Caco-2 (cell line): ENCODE data around the gene VENTX. TPM values are rescaled to one million over a fixed set of nuclear protein-coding genes. Genes with fewer than 3 reads are reported as not detected.

Experiments used
- BruUV-seq: library from RNA; stranded (reverse); fragments of 400-500 nt; replicated peaks from 2 replicates; lab custom pipeline; 2021; lab: Mats Ljungman, UMichigan
- CTCF ChIA-PET: fragments of 300-600 bp; sonication (Branson Sonifier 250); formaldehyde crosslinking; loops from one replicate; lab custom pipeline; 2022; ENCODE audit warnings: antibody characterized with exemption; lab: Charles Lee
- POLR2A ChIA-PET: fragments of 300-600 bp; sonication (Branson Sonifier 250); formaldehyde crosslinking; loops from one replicate; lab custom pipeline; 2022; ENCODE audit warnings: antibody characterized with exemption; lab: Charles Lee
- DNase-seq, 2 experiments: peaks; one replicate each; pipeline versions ENCODE4 v3.0.0 to v3.0.0-alpha.2; 2020 to 2022
- H3K27me3 ChIP-seq: replicated peaks from 2 replicates; pipeline ENCODE4 v1.6.0; 2011; ENCODE audit warnings: low read length; ENCODE audit not compliant: control insufficient read depth, insufficient read depth
- H3K36me3 ChIP-seq: 2 replicates; pipeline ENCODE4 v1.5.1; 2011; ENCODE audit warnings: low read length; ENCODE audit not compliant: control insufficient read depth, insufficient read depth
- H3K4me1 ChIP-seq: fragments of 250-450 bp; sonication (Bioruptor Pico); 2 replicates; pipeline ENCODE4 v1.5.1; 2020; ENCODE audit warnings: mild to moderate bottlenecking
- H3K4me3 ChIP-seq: 2 replicates; pipeline ENCODE4 v1.5.1; 2011; ENCODE audit warnings: low read depth, mild to moderate bottlenecking, control low read depth, low read length
- H3K9me3 ChIP-seq: fragments of 250-450 bp; sonication (Bioruptor Pico); 2 replicates; pipeline ENCODE4 v1.5.1; 2020; ENCODE audit warnings: mild to moderate bottlenecking, moderate library complexity
- H3K27ac Mint-ChIP-seq: one replicate; pipeline ENCODE4 v1.8.0; 2022; ENCODE audit warnings: mixed read lengths; ENCODE audit not compliant: unreplicated experiment
- H3K27me3 Mint-ChIP-seq: one replicate; pipeline ENCODE4 v1.8.0; 2022; ENCODE audit warnings: mixed read lengths; ENCODE audit not compliant: insufficient read depth, unreplicated experiment
- H3K36me3 Mint-ChIP-seq: one replicate; pipeline ENCODE4 v1.8.0; 2022; ENCODE audit warnings: mild to moderate bottlenecking, mixed read lengths; ENCODE audit not compliant: insufficient read depth, unreplicated experiment
- H3K4me1 Mint-ChIP-seq: one replicate; pipeline ENCODE4 v1.8.0; 2022; ENCODE audit warnings: low read depth, mixed read lengths; ENCODE audit not compliant: unreplicated experiment
- H3K4me3 Mint-ChIP-seq: one replicate; pipeline ENCODE4 v1.8.0; 2022; ENCODE audit warnings: mild to moderate bottlenecking, moderate library complexity, mixed read lengths; ENCODE audit not compliant: unreplicated experiment
- H3K9me3 Mint-ChIP-seq: one replicate; pipeline ENCODE4 v1.8.0; 2022; ENCODE audit warnings: mixed read lengths; ENCODE audit not compliant: unreplicated experiment
- intact Hi-C: fragments of 100-400 bp; cut with micrococcal nuclease; formaldehyde crosslinking; loops from one replicate; pipeline ENCODE4 v1.10.0; 2022; ENCODE audit not compliant: unreplicated experiment
- total RNA-seq: library from RNA; stranded (reverse); gene quantifications from 2 replicates; pipeline ENCODE4 v1.2.3, GENCODE V29; 2022
- TF ChIP-seq, protein P1 (sequence below), 2 experiments: fragments of 200-600 bp in 1 of 2; IDR thresholded peaks; 1 replicate in 1 of 2; 2 replicates in 1 of 2; pipeline versions ENCODE4 v1.5.1 to v1.8.0; 2011 to 2022; ENCODE audit warnings: antibody characterized with exemption in 1 of 2, control low read depth in 1 of 2, inconsistent platforms in 1 of 2, low read depth in 1 of 2, low read length in 1 of 2, mild to moderate bottlenecking in 1 of 2, moderate library complexity in 1 of 2; ENCODE audit not compliant: insufficient read depth in 1 of 2, severe bottlenecking in 1 of 2, unreplicated experiment in 1 of 2

Gene VENTX
- total RNA-seq, 1 experiment from 2014 or later, result not detected

DNA sequence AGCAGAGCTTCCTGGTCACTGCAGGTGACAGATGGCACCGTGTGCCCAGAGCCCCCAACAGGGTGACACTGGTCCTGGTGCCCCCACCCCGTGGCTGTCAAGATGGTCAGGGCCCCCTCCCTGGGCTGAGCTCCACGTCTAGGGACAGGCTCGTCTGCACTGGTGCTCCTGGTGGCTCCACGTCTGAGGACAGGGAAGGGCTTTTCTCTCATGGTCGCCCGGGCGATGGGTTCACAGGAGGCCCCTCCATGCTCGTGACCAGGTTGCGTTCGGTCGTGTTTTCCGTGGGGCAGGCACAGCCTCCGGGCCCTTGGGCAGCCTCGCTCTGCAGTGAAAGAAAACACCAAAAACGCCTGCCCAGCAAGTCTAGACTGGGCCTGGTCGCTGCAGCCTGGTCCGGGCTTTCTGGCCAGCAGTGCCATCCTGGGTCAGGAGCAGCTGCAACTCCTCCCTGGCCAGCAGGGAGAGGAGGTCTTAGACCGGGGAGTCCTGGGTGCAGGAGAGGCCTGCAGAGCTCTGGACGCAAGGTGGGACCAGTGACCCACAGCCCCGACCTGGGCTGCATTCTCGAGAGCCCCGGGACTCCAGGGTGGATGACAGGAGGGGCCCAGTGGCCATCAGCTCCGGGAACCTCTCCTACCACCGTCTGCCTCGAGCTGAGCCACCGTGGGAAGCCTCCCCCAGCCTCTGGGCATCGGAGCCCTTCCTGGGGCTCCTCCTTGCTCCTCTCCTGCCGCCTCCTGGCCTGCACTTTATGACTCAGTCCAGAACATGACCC lies 35.5 kb upstream of the VENTX start:
- Histone ChIP-seq H3K27me3 (0 out of 2 replicates have a peak, but pooled peaks cover 1% of the 10 kb centered on the region), H3K9me3 (no peaks in the 10 kb centered on the region), H3K4me3 (no peak overlapping the region), H3K36me3 (no peaks in the 10 kb centered on the region), H3K4me1 (no peaks in the 10 kb centered on the region)
- Mint-ChIP-seq H3K36me3 (no peaks in the 10 kb centered on the region), H3K9me3 (no peaks in the 10 kb centered on the region), H3K4me3 (no peak overlapping the region), H3K27me3 (peaks cover 4% of the 10 kb centered on the region), H3K4me1 (no peaks in the 10 kb centered on the region), H3K27ac (no peak overlapping the region)
- TF ChIP-seq, protein P1, sequence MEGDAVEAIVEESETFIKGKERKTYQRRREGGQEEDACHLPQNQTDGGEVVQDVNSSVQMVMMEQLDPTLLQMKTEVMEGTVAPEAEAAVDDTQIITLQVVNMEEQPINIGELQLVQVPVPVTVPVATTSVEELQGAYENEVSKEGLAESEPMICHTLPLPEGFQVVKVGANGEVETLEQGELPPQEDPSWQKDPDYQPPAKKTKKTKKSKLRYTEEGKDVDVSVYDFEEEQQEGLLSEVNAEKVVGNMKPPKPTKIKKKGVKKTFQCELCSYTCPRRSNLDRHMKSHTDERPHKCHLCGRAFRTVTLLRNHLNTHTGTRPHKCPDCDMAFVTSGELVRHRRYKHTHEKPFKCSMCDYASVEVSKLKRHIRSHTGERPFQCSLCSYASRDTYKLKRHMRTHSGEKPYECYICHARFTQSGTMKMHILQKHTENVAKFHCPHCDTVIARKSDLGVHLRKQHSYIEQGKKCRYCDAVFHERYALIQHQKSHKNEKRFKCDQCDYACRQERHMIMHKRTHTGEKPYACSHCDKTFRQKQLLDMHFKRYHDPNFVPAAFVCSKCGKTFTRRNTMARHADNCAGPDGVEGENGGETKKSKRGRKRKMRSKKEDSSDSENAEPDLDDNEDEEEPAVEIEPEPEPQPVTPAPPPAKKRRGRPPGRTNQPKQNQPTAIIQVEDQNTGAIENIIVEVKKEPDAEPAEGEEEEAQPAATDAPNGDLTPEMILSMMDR (IDR thresholded peaks at IDR 0.05; ENCODE audit: insufficient read depth in 1 of 2, low read depth in 1 of 2, low read length in 1 of 2, severe bottlenecking in 1 of 2, unreplicated experiment in 1 of 2), result no peak
- CTCF ChIA-PET, result interaction anchor here (0.5 kb wide), 1 partner anchor 109 kb away, joined by 4 read pairs; no protein-coding TSS in a partner anchor
- BruUV-seq, result no TSS peak
- no peak for DNase-seq
- POLR2A ChIA-PET, result no interaction called here
- intact Hi-C loops, result no loop called here

DNA sequence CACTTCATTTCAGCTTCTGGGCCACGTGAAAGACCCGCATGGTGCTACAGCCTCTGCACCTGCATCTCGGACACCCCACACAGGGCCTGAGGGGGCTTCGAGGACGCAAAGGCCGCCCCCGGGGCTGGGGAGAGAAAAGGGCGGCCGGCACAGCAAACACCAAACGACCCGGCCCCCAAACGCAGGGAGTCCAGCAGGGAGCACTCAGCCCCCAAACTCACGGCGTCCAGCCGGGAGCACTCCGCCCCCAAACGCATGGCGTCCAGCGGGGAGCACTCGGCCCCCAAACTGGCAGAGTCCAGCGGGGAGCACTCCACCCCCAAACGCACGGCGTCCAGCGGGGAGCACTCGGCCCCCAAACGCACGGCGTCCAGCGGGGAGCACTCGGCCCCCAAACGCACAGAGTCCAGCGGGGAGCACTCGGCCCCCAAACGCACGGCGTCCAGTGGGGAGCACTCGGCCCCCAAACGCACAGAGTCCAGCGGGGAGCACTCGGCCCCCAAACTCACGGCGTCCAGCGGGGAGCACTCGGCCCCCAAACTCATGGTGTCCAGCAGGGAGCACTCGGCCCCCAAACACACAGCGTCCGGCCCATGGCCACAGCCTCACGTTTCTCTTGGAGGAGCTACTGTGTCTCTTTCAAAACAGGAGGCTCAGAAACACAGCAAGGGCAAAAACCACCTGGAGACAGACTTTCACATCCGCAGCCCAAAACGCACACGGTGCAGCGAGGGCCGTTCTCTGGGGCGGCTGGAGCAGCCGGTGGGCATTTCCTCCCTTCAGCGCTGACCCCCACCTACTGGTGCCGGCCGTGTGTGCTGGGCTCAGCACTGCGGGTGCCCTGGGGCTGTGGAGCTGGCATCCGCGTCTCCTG lies 34.6 kb upstream of the VENTX start:
- Histone ChIP-seq H3K36me3 (no peaks in the 10 kb centered on the region), H3K4me1 (no peaks in the 10 kb centered on the region), H3K27me3 (0 out of 2 replicates have a peak, but pooled peaks cover 1% of the 10 kb centered on the region), H3K4me3 (no peak overlapping the region), H3K9me3 (no peaks in the 10 kb centered on the region)
- CTCF ChIA-PET, result interaction anchor here (0.5 kb wide), 1 partner anchor 110 kb away, joined by 4 read pairs; no protein-coding TSS in a partner anchor
- TF ChIP-seq, protein P1 (IDR thresholded peaks at IDR 0.05; ENCODE audit: insufficient read depth in 1 of 2, low read depth in 1 of 2, low read length in 1 of 2, severe bottlenecking in 1 of 2, unreplicated experiment in 1 of 2), result no peak
- BruUV-seq, result no TSS peak
- no peaks in the 10 kb centered on the region for H3K4me1 Mint-ChIP-seq
- no peak overlapping the region for H3K4me3 Mint-ChIP-seq
- peaks cover 4% of the 10 kb centered on the region for H3K27me3 Mint-ChIP-seq
- POLR2A ChIA-PET, result no interaction called here
- no peaks in the 10 kb centered on the region for H3K36me3 Mint-ChIP-seq
- DNase-seq, result no peak
- H3K27ac Mint-ChIP-seq, result no peak overlapping the region
- intact Hi-C loops, result no loop called here
- no peaks in the 10 kb centered on the region for H3K9me3 Mint-ChIP-seq

DNA sequence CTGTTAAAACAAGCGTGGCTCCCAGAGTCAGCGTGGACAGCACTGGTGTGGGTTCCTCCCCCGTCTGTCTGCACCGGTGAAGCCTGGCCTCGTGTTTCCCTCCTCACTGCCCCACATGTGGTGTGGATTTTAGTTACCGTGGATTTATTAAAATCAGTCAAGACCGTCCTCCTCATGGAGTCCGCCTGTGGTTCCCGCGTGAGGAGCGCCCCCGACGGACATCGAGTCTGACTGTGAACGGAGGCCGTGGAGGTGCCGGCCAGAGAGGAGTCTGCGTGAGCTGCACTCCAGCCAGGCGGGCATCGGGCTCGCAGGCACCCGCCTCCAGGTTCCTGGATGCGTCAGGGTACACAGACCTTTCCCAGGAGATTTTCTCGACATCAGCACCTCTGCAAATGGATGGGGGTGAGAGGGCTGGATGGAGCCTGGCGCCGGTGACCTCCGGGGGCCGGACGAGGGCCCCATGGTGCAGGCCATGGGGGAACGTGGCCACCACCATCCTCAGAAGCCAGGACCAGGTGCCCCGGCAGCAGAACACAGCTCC lies 33.9 kb upstream of the VENTX start:
- H3K27me3 ChIP-seq, result 0 out of 2 replicates have a peak, but pooled peaks cover 1% of the 10 kb centered on the region
- POLR2A ChIA-PET, result no interaction called here

More for the DNA sequence above, 33.9 kb upstream of the VENTX start:
- Mint-ChIP-seq H3K27ac (no peak overlapping the region), H3K4me1 (no peaks in the 10 kb centered on the region), H3K9me3 (no peaks in the 10 kb centered on the region), H3K4me3 (no peak overlapping the region), H3K27me3 (peaks cover 4% of the 10 kb centered on the region), H3K36me3 (no peaks in the 10 kb centered on the region)
- no peaks in the 10 kb centered on the region for H3K4me1 ChIP-seq
- H3K4me3 ChIP-seq, result no peak overlapping the region
- TF ChIP-seq, protein P1 (IDR thresholded peaks at IDR 0.05; ENCODE audit: insufficient read depth in 1 of 2, low read depth in 1 of 2, low read length in 1 of 2, severe bottlenecking in 1 of 2, unreplicated experiment in 1 of 2), result no peak
- no peaks in the 10 kb centered on the region for H3K36me3 ChIP-seq
- no TSS peak for BruUV-seq
- intact Hi-C loops, result no loop called here
- CTCF ChIA-PET, result interaction anchor here (0.7 kb wide), 1 partner anchor 9 kb away, joined by 3 read pairs; no protein-coding TSS in a partner anchor
- no peaks in the 10 kb centered on the region; the same call in 1 of the 2 replicates for H3K9me3 ChIP-seq
- DNase-seq, result no peak
